ENCODE data around the gene HOXA9.

HOXA9 gene

GRCh38 chr7:27176962-27177794 is 11.8 kb upstream of the HOXA9 start:
- DNase-seq (ENCODE audit: low spot score): no peak

GRCh38 chr7:27176524-27176845 is 11.1 kb upstream of the HOXA9 start:
- DNase-seq (ENCODE audit: low spot score): no peak

DNA sequence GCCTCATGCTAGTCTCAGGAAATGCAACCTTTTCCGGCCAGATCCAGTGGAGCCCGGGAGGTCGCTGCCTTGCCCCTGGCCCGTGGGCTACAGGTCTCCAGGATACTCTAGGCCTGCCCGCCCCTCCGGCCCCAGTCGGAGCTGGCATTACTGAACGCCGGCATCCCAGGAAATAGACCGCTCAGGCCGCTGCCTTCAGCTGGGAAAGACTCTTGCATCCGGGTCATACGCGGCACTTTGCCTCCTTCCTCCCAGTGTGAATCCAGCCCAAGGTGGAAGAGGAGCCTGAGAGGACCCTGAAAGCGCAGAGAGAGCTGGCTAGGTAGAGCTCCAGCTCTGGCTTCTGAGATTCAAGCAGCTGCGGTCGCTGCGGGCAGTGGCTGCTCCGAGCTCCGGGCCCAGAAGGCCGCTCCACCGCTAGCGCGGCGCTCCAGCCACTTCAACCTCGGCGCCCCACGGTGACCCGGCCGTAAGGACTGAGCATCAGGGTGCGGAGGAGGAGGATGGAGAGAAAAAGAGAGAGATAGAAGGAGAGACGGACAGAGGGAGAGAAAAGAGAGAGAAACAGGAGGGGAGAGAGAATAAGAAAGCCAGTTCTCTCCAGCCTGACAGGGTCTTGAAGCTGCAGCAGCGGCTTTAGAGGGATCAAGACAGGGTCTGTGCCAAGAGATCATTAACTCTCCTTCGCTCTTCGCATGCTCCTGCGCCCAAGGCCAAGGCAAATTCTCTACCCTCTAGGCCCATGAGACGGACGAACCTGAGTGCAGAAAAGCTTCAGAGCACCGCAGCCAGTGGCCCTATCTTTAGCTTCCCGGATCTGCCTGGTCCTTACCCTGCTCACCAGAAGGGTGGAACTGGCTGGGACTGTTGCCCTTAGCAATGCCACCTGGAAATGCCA is 10.5 kb upstream of the HOXA9 start:
- DNase-seq (ENCODE audit: low spot score): no peak

DNA sequence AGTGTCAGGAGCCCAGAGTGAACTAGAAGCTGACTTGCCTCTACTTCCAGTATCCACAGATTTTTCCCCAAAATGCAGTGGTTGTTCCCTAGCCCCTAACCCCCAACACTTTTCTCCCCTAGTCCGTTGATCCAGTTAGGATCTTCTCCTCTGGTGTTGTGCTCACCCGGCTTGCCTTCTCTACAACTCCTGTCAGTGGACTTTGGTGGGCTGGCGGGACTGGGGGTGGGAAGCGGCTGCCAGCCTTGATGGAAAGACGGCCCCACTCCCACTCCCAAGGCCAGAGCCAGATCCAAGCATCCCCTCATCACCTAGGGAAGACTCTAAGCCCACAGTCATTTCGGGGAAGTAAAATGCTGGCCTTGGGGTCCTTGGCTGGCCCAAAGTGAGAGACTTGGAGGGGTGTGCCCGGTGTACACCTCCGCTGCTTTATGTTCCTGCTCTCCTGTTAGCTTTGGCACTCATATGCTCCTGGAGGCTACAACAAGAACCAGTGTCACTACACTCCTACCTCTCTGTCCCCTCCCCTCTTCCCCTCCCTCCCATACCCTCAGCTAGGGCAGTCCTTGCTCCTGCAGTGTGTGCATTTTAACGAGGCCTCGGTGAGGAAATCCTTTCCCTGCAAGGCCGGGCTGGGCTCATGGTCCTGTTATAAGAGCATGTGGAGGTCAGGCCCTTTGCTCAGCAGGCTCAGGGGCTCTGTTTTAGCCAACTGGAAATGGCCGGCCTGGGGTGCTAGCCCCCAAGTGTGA is 9.7 kb upstream of the HOXA9 start:
- no peak for DNase-seq (ENCODE audit: low spot score)

DNA sequence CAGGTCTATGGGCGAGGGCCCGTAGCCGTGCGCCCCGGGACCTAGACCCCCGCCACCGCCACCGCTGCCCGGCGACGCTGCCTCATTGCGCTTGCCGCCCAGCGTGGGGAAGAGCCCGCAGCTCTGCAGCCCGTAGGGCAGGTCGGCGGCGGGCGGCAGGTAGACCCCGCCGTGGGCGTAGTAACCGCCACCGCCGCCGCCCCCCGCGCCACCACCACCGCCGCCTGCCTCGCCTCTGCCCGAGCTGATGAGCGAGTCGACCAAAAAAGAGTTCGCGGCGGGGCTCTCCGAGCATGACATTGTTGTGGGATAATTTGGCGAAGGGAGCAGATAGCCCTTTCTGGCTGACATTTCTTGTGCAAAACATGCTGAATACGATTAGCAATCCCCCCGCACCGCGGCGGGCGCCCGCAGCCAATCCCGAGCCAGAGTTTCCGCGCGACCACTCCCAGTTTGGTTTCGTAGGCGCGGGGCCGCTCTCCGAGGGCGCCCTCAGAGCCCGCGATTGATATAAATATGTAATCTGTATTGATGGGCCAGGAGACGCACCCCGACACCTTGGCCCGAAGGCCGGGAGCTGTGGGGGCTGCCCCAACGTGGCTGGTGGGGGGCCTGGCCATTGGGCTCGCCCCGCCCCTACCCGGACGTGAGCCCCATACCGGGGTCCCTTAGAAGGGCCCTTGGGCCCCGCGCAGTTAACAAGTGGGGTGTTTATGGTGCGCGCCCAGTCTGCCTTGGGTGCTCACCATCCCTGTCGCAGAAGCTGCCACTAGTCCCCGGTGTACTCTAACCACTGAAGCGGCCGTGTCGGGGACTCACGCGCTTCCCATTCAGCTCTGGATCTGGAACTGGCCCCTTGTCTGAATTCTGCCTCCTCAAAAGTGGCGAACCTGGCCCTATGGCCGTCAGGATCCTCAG is 8.9 kb upstream of the HOXA9 start, which contains the start of gene HOXA10:
Gene HOXA10 (minus strand): TSS at position 365 of the 918 bp plus-strand sequence. CDS start 14 bp downstream, at position 351.
- DNase-seq (ENCODE audit: low spot score): no peak

DNA sequence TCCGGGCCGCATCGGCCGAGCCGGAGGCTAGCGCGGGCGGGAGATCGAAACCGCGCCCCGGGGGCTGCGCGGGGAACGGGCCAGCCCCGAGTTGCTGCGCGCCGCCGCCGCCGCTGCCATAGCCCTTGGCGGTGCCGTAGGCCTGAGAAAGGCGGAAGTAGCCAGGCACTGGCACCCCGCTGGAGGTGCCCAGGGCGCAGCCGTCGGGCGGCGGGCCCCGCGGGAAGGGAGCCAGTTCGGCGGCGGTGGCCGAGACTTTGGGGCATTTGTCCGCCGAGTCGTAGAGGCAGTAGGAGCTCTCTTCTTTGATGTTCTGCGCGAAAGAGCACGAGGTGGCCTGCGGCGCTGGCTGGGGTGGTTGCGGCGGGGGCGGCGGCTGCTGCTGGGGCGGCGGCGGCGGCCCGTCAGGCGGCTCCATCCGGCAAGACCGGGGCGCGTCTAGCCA is 8.2 kb upstream of the HOXA9 start:
- no peak for DNase-seq (ENCODE audit: low spot score)

DNA sequence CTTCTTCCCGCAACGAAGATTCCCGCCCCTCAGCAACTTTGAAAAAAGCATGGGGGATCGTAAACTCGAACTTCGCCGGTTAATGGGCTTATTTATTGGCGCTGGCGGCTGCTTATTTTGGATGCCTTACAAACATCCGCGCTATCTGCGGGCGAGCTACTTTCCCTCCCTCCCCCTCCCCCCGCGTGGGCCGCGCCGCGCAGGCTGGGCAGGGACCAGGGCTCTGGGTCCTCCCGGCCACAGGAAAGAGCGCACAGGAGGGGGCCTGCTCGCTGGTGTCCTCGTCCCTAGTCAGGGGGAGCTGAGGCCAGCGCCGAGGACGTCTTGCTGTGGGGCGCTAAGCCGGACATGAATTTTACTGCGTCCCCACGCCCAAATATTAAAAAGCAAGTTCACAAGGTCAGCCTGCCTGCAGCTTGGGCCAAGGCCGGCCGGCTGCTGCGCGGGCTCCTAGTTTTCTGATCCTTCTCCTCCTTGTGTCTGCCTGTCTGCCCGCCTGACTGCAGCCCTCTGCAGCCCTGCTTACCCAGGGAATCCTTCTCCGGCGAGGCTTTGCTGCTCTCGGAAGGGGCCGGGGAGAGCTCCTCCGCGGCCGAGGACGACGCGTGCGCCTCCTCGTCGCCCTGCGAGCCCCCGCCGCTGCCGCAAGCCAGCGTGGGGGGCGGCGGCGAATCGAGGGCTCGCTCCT is 7.6 kb upstream of the HOXA9 start:
- no peak for DNase-seq (ENCODE audit: low spot score)

DNA sequence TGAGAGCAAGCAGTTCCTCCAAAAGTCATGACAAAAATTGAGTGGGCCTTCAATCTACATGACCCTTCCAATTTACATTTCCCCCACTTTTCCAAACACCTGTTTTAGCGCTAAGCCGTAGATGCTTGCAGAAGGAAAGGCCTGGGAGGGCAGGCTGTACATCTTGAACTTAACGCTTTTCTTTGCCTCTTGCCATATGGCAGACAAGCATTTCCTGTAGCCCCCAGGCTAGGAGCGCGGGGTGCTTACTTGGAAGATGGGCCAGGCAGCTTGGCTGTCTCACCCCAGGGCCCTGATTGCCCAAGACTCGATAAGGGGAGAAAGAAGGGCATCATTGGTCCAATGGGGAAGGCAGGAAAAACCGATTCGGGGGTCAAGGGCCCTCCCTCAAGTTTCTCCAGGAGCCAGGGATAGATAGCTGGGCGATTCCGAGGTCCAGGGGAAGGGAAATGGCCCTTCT is 7.0 kb upstream of the HOXA9 start:
- no peak for DNase-seq (ENCODE audit: low spot score)

GRCh38 chr7:27171637-27172314 is 6.4 kb upstream of the HOXA9 start:
- DNase-seq (ENCODE audit: low spot score): no peak

DNA sequence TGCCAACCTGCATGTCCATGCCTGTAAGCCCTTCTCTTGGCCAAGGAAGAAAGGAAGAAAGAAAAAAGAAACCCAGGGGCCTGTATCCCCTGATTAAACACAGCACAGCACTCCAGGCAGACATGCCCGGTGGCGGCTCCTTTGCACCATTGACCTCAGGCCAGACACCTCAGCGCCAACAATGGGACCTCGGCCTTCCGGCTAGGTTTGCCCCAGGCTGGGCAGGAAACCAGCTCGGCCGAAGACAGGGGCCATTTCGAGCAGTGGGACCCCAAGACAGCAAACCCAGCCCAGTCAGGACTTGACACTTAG is 5.9 kb upstream of the HOXA9 start:
- no peak for DNase-seq (ENCODE audit: low spot score)

- no peak for DNase-seq (ENCODE audit: low spot score)
Measured at GRCh38 chr7:27170426-27171324, 5.3 kb upstream of the HOXA9 start.

DNA sequence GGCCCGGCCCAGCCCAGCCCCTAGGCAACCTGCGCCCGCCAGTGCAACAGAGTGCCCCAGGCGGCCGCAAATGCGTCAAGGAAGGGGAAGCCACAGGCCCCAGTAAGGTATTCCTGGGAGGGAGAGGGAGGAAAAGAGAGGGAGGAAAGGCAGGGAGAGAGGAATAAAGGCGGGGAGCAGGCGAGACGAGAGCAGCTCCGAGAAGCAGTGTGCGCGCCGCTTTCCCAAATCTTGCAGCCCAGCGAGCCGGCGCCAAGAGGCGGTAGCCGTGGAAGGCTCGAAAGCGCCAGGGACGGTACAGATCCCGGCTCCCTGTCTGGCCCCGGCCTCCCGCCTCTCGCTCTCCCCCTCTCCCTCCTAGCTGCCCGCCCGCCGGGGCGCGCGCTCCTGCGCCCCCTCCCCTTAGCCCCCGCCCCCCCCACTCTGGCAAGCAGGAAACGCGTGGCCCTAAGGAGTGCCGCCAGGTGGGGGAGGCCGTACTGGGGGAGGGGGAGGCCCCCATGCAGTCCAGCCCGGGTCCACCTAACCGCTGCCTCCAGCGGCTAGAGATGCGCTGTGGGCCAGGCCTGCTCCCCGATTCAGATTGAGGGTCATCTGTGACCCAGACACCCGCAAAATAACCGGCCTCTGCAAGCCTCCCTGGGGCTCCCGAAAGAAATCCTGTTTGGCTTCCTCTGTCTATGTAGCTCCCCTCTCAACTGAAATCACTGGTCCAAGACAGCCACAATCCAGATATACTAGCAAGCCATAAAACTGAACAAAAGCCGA is 4.5 kb upstream of the HOXA9 start:
- DNase-seq (ENCODE audit: low spot score): no peak

GRCh38 chr7:27168265-27168947 is 3.1 kb upstream of the HOXA9 start:
- no peak for DNase-seq (ENCODE audit: low spot score)

DNA sequence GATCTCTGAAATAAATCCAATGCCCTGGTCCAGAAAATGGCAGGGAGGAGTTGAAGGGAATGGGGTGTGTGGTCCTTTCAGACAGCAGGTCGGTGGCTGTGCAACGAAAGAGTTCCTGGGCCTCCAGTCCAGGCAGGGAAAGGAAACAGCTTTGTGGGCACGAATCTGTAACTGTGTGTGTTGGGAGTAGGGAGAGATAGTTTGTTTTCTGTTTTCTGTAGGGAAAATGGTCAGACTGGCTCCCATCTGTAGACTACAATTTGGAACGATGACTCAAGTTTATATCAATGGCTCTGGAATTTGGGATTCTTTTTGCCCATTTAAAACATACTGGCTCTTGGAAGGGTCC is 2.6 kb upstream of the HOXA9 start:
- DNase-seq (ENCODE audit: low spot score): no peak

GRCh38 chr7:27166531-27167505 is 1.5 kb upstream of the HOXA9 start:
- DNase-seq (ENCODE audit: low spot score): no peak

GRCh38 chr7:27165996-27166530 is 726 bp upstream of the HOXA9 start:
- no peak for DNase-seq (ENCODE audit: low spot score)

All from ecto neural progenitor cell (in vitro differentiated cells).